H9 (cell line): ENCODE measurements around the gene ADGRL3. TPM values are rescaled to one million over a fixed set of nuclear protein-coding genes. Genes with fewer than 3 reads are reported as not detected.

ENCODE experiments used
- DNase-seq: peaks from one replicate; pipeline ENCODE4 v3.0.0-alpha.2; 2017
- H2AFZ ChIP-seq: one replicate; pipeline ENCODE4 v1.6.1; 2013; ENCODE audit warnings: mild to moderate bottlenecking, low read length, control low read depth, moderate library complexity
- H2AK5ac ChIP-seq: 2 replicates; pipeline ENCODE4 v1.6.1; 2013; ENCODE audit warnings: low read length, control low read depth, mixed read lengths; ENCODE audit not compliant: insufficient read length
- H2BK120ac ChIP-seq: one replicate; pipeline ENCODE4 v1.6.1; 2013; ENCODE audit warnings: low read depth, mild to moderate bottlenecking, low read length, control low read depth, inconsistent platforms; ENCODE audit not compliant: poor library complexity, severe bottlenecking
- H2BK12ac ChIP-seq: 2 replicates; pipeline ENCODE4 v1.6.1; 2013; ENCODE audit warnings: low read length, control low read depth, mixed read lengths, low read depth; ENCODE audit not compliant: insufficient read length
- H2BK15ac ChIP-seq: 2 replicates; pipeline ENCODE4 v1.6.1; 2013; ENCODE audit warnings: low read depth, low read length, control low read depth
- H2BK20ac ChIP-seq: one replicate; pipeline ENCODE4 v1.6.1; 2013; ENCODE audit warnings: low read depth, mild to moderate bottlenecking, low read length, control low read depth, inconsistent platforms; ENCODE audit not compliant: poor library complexity, severe bottlenecking
- H2BK5ac ChIP-seq: 2 replicates; pipeline ENCODE4 v1.6.1; 2013; ENCODE audit warnings: low read length, control low read depth, mixed read lengths; ENCODE audit not compliant: insufficient read length
- H3K14ac ChIP-seq: 2 replicates; pipeline ENCODE4 v1.6.1; 2013; ENCODE audit warnings: low read length, control low read depth; ENCODE audit not compliant: insufficient read depth
- H3K18ac ChIP-seq: 2 replicates; pipeline ENCODE4 v1.6.1; 2013; ENCODE audit warnings: low read depth, mild to moderate bottlenecking, mixed read lengths, low read length, control low read depth; ENCODE audit not compliant: insufficient read length
- H3K23ac ChIP-seq: 2 replicates; pipeline ENCODE4 v1.6.1; 2013; ENCODE audit warnings: low read length, control low read depth, mixed read lengths, low read depth; ENCODE audit not compliant: insufficient read length
- H3K23me2 ChIP-seq: 2 replicates; pipeline ENCODE4 v1.6.1; 2013; ENCODE audit warnings: low read depth, mild to moderate bottlenecking, mixed read lengths, low read length, control low read depth; ENCODE audit not compliant: insufficient read length, poor library complexity, severe bottlenecking
- H3K27ac ChIP-seq: 2 replicates; pipeline ENCODE4 v1.5.1; 2013; ENCODE audit warnings: low read length, control low read depth, mixed read lengths, low read depth; ENCODE audit not compliant: insufficient read length
- H3K27me3 ChIP-seq: 2 replicates; pipeline ENCODE4 v1.6.1; 2013; ENCODE audit warnings: low read length, control low read depth, inconsistent platforms; ENCODE audit not compliant: insufficient read depth
- H3K4ac ChIP-seq: 2 replicates; pipeline ENCODE4 v1.6.1; 2013; ENCODE audit warnings: low read depth, mild to moderate bottlenecking, control low read depth, inconsistent platforms, low read length, moderate library complexity
- H3K4me1 ChIP-seq: 2 replicates; pipeline ENCODE4 v1.6.1; 2013; ENCODE audit warnings: low read length, control low read depth, inconsistent platforms; ENCODE audit not compliant: insufficient read depth
- H3K4me2 ChIP-seq: 2 replicates; pipeline ENCODE4 v1.6.1; 2013; ENCODE audit warnings: low read length, control low read depth, mixed read lengths; ENCODE audit not compliant: insufficient read length, insufficient read depth
- H3K56ac ChIP-seq: 2 replicates; pipeline ENCODE4 v1.6.1; 2013; ENCODE audit warnings: low read depth, mild to moderate bottlenecking, mixed read lengths, low read length, control low read depth; ENCODE audit not compliant: insufficient read length
- H3K79me1 ChIP-seq: 2 replicates; pipeline ENCODE4 v1.6.1; 2013; ENCODE audit warnings: low read depth, mild to moderate bottlenecking, moderate library complexity, low read length, control low read depth, inconsistent platforms; ENCODE audit not compliant: insufficient read depth, poor library complexity, severe bottlenecking
- H3K79me2 ChIP-seq: 2 replicates; pipeline ENCODE4 v1.6.1; 2013; ENCODE audit warnings: low read length, control low read depth, inconsistent platforms; ENCODE audit not compliant: insufficient read depth
- H3K9ac ChIP-seq: 2 replicates; pipeline ENCODE4 v1.6.1; 2013; ENCODE audit warnings: low read length, control low read depth, mixed read lengths; ENCODE audit not compliant: insufficient read length; ENCODE audit errors: extremely low read depth
- H3K9me3 ChIP-seq: one replicate; pipeline ENCODE4 v1.6.1; 2013; ENCODE audit warnings: low read depth, low read length, inconsistent platforms; ENCODE audit not compliant: control insufficient read depth
- H3T11ph ChIP-seq: one replicate; pipeline ENCODE4 v1.6.1; 2013; ENCODE audit warnings: mild to moderate bottlenecking, low read length, control low read depth, inconsistent platforms
- H4K20me1 ChIP-seq: one replicate; pipeline ENCODE4 v1.6.1; 2013; ENCODE audit not compliant: control insufficient read depth, insufficient read length, insufficient read depth
- H4K5ac ChIP-seq: 2 replicates; pipeline ENCODE4 v1.6.1; 2013; ENCODE audit warnings: low read depth, mild to moderate bottlenecking, mixed read lengths, low read length, control low read depth; ENCODE audit not compliant: insufficient read length
- H4K8ac ChIP-seq: replicated peaks from 2 replicates; pipeline ENCODE4 v1.6.1; 2013; ENCODE audit warnings: low read length, control low read depth, mixed read lengths, low read depth; ENCODE audit not compliant: insufficient read length
- H4K91ac ChIP-seq: 2 replicates; pipeline ENCODE4 v1.6.1; 2013; ENCODE audit warnings: low read depth, mild to moderate bottlenecking, moderate library complexity, mixed read lengths, low read length, control low read depth; ENCODE audit not compliant: insufficient read length
- H3K27ac Mint-ChIP-seq, 3 experiments: 2 replicates in 2 of 3; 3 replicates in 1 of 3; pipeline ENCODE4 v1.8.0; 2020 to 2021; ENCODE audit warnings: mixed read lengths in 3 of 3, mild to moderate bottlenecking in 1 of 3, moderate library complexity in 1 of 3
- H3K27me3 Mint-ChIP-seq: 2 replicates; pipeline ENCODE4 v1.8.0; 2021; ENCODE audit warnings: low read depth, mild to moderate bottlenecking, moderate library complexity, mixed read lengths
- H3K36me3 Mint-ChIP-seq, 3 experiments: 2 replicates in 2 of 3; 3 replicates in 1 of 3; pipeline ENCODE4 v1.8.0; 2020 to 2021; ENCODE audit warnings: low read depth in 3 of 3, mixed read lengths in 3 of 3; ENCODE audit not compliant: insufficient read depth in 1 of 3
- H3K4me1 Mint-ChIP-seq, 2 experiments: 2 replicates each; pipeline ENCODE4 v1.8.0; 2020; ENCODE audit warnings: mixed read lengths in 2 of 2
- H3K4me3 Mint-ChIP-seq, 2 experiments: 2 replicates in 1 of 2; 3 replicates in 1 of 2; pipeline ENCODE4 v1.8.0; 2020 to 2021; ENCODE audit warnings: mild to moderate bottlenecking in 2 of 2, mixed read lengths in 2 of 2, moderate library complexity in 1 of 2
- H3K9me3 Mint-ChIP-seq, 2 experiments: 2 replicates in 1 of 2; 3 replicates in 1 of 2; pipeline ENCODE4 v1.8.0; 2020; ENCODE audit warnings: mild to moderate bottlenecking in 2 of 2, mixed read lengths in 2 of 2, moderate library complexity in 1 of 2
- CTCF ChIP-seq: fragments of 200-600 bp; sonication (generic); conservative IDR thresholded peaks from 3 replicates; pipeline ENCODE4 v1.8.0; 2021; ENCODE audit warnings: antibody characterized with exemption, mild to moderate bottlenecking
- WGBS: extraction: QIAGEN DNeasy Blood & Tissue Kit; methylation state at CpG from one replicate; pipeline ENCODE4 v1.1.7; 2013; ENCODE audit warnings: missing lambda C conversion rate, low lambda C conversion rate, mixed read lengths; ENCODE audit not compliant: insufficient read length; ENCODE audit errors: extremely low coverage; 5-methylcytosine and 5-hydroxymethylcytosine counted together
- total RNA-seq: library from RNA; stranded (reverse); gene quantifications from 2 replicates; pipeline ENCODE4 v1.2.1, GENCODE V29; 2021

The ADGRL3 gene
- total RNA-seq, 1 experiment from 2014 or later = 5.9 TPM

- Histone ChIP-seq H3K56ac (no peak overlapping the region), H4K91ac (no peak overlapping the region), H3K27me3 (no peaks in the 10 kb centered on the region), H3K23ac (no peak overlapping the region), H2AK5ac (no peak overlapping the region), H3K9ac (no peak overlapping the region), H3K23me2 (no peaks in the 10 kb centered on the region), H2BK12ac (no peak overlapping the region), H4K8ac (no peak overlapping the region), H2BK20ac (no peak overlapping the region), H3K14ac (no peak overlapping the region), H4K5ac (no peak overlapping the region), H4K20me1 (no peaks in the 10 kb centered on the region), H3T11ph (no peak overlapping the region), H3K9me3 (no peaks in the 10 kb centered on the region), H3K18ac (no peak overlapping the region), H3K79me2 (no peaks in the 10 kb centered on the region), H2AFZ (no peak overlapping the region), H2BK120ac (no peak overlapping the region), H3K27ac (no peak overlapping the region), H2BK15ac (no peak overlapping the region), H3K4me1 (no peaks in the 10 kb centered on the region; the same call in 1 of the 2 replicates), H3K4me2 (no peak overlapping the region), H2BK5ac (no peak overlapping the region), H3K79me1 (no peaks in the 10 kb centered on the region), H3K4ac (no peak overlapping the region)
- Mint-ChIP-seq H3K4me3 (no peak overlapping the region), H3K9me3 (no peaks in the 10 kb centered on the region), H3K27ac (no peak overlapping the region), H3K27me3 (no peaks in the 10 kb centered on the region; the same call in 1 of the 2 replicates), H3K4me1 (peaks cover 5 to 10% of the 10 kb centered on the region in 2 experiments; a peak in 3 of 4 replicates), H3K36me3 (no peaks in the 10 kb centered on the region; a peak in 1 of 7 replicates)
- DNase-seq = no peak
- no peak for TF ChIP-seq CTCF
- WGBS = no CpG with 5 or more reads among the region's 1 CpG
Observed at GRCh38 chr4:61583696-61584095, 383.6 kb downstream of the ADGRL3 start.
